ENCODE measurements around the gene STPG1. TPM values are rescaled to one million over a fixed set of nuclear protein-coding genes. Genes with fewer than 3 reads are reported as not detected.

STPG1 gene
- total and polyA plus RNA-seq, 2 donors (not counting 3 experiments of a cell fraction or from before 2014, with no cell fraction given) = 6.3 to 10.2 TPM

GRCh38 chr1:24329331-24329730 lies 84.3 kb downstream of the STPG1 start:
- Histone ChIP-seq H3K9me3 (replicated peaks; ENCODE audit: control insufficient read depth, insufficient read depth, low read length) (no peaks in the 10 kb centered on the region), H4K20me1 (replicated peaks; ENCODE audit: control insufficient read depth, extremely low read depth, insufficient read depth, low read length) (no peaks in the 10 kb centered on the region), H2AFZ (ENCODE audit: low read depth, low read length) (no peak overlapping the region), H3K79me2 (ENCODE audit: control insufficient read depth, insufficient read depth, low read length) (no peaks in the 10 kb centered on the region), H3K36me3 (ENCODE audit: control insufficient read depth in 2 of 2, extremely low read depth in 1 of 2, insufficient read depth in 2 of 2, low read length in 2 of 2) (no peaks in the 10 kb centered on the region), H3K4me3 (replicated peaks in 1 of 3; ENCODE audit: insufficient read depth in 1 of 3, low read depth in 1 of 3, low read length in 3 of 3) (no peak overlapping the region), H3K4me2 (ENCODE audit: insufficient read depth, low read length) (no peak overlapping the region), H3K9ac (replicated peaks; ENCODE audit: extremely low read depth, insufficient read depth, low read length) (no peak overlapping the region), H3K9me1 (replicated peaks; ENCODE audit: control insufficient read depth, extremely low read depth, insufficient read depth, low read length) (no peaks in the 10 kb centered on the region), H3K27me3 (ENCODE audit: control insufficient read depth in 2 of 2, insufficient read depth in 2 of 2, low read length in 2 of 2) (peaks cover 18 to 32% of the 10 kb centered on the region in 2 experiments), H3K27ac (ENCODE audit: insufficient read depth, low read depth, low read length) (no peak overlapping the region), H3K4me1 (ENCODE audit: control insufficient read depth, extremely low read depth, insufficient read depth, low read length) (no peaks in the 10 kb centered on the region)
- dilution Hi-C loops (cut with MboI; ENCODE audit: extremely low pct_ligation_motif_present, low sequenced_read_pairs) = no loop called here
- TF ChIP-seq MAX (IDR thresholded peaks at IDR 0.05; ENCODE audit: insufficient read depth, insufficient read length) (no peak), GATA2 (IDR thresholded peaks at IDR 0.05; ENCODE audit: insufficient read depth, insufficient read length, low read depth, low read length) (no peak), JUN (IDR thresholded peaks at IDR 0.05; ENCODE audit: borderline replicate concordance, insufficient read depth, insufficient read length, low read depth) (no peak), CTCF (IDR thresholded peaks at IDR 0.05; ENCODE audit: extremely low read depth in 1 of 2, insufficient read depth in 1 of 2, low read depth in 1 of 2, low read length in 2 of 2) (no peak), POLR2A (IDR thresholded peaks at IDR 0.05; ENCODE audit: low read depth, low read length) (no peak), MYC (IDR thresholded peaks at IDR 0.05; ENCODE audit: low read depth, low read length) (no peak), POLR2AphosphoS5 (IDR thresholded peaks at IDR 0.05; ENCODE audit: insufficient read depth, low read depth, low read length) (no peak), EZH2 (IDR thresholded peaks at IDR 0.05; ENCODE audit: borderline replicate concordance, low read depth, low read length, severe bottlenecking) (no peak), FOS (IDR thresholded peaks at IDR 0.05; ENCODE audit: borderline replicate concordance, insufficient read depth, low read length) (no peak)
- no peak for DNase-seq (ENCODE audit: low read depth, low spot score)
- no peak for FAIRE-seq
- ChIA-PET CTCF (no interaction called here), POLR2A (no interaction called here)
- intact Hi-C loops (cut with micrococcal nuclease) = no loop called here
- BruUV-seq (replicated peaks) = no TSS peak

Measured in endothelial cell of umbilical vein (primary cell).